Uterus (tissue), 4 donors: ENCODE results near the gene TCEAL5. TPM values are rescaled to one million over a fixed set of nuclear protein-coding genes. Genes with fewer than 3 reads are reported as not detected.
A peak's percentile ranks its signal among the peaks of the same experiment; 100 is the strongest.

ENCODE experiments used
- DNase-seq, 2 donors: peaks; one replicate each; pipeline ENCODE4 v3.0.0-alpha.2; 2019 to 2020
- H3K27ac ChIP-seq, 2 donors: fragments of 200-600 bp; sonication (generic); 1 replicate in 1 of 2; 2 replicates in 1 of 2; pipeline ENCODE4 v1.5.1; 2016 to 2018
- H3K27me3 ChIP-seq, 2 donors: fragments of 200-600 bp; sonication (generic); one replicate each; pipeline ENCODE4 v1.5.1; 2018 to 2019; ENCODE audit warnings: control low read depth in 1 of 2
- H3K36me3 ChIP-seq, 2 donors: fragments of 200-600 bp; sonication (generic); one replicate each; pipeline ENCODE4 v1.5.1; 2019; ENCODE audit warnings: control low read depth in 1 of 2
- H3K4me1 ChIP-seq, 2 donors: fragments of 200-600 bp; sonication (generic); one replicate each; pipeline ENCODE4 v1.5.1; 2018 to 2019; ENCODE audit warnings: control low read depth in 1 of 2
- H3K4me3 ChIP-seq, 2 donors: fragments of 200-600 bp; sonication (generic); 1 replicate in 1 of 2; 2 replicates in 1 of 2; pipeline ENCODE4 v1.5.1; 2018 to 2019; ENCODE audit warnings: mild to moderate bottlenecking in 1 of 2
- H3K9me3 ChIP-seq, 2 donors: fragments of 200-600 bp; sonication (generic); one replicate each; pipeline ENCODE4 v1.5.1; 2019; ENCODE audit warnings: control low read depth in 1 of 2
- CTCF ChIP-seq, 4 experiments: fragments of 200-600 bp in 2 of 4; fragments of 450-650 bp in 2 of 4; sonication (generic) in 2 of 4; IDR thresholded peaks; one replicate each; pipeline ENCODE4 v1.5.1; 2016 to 2019; ENCODE audit warnings: antibody characterized with exemption in 4 of 4, mild to moderate bottlenecking in 2 of 4, moderate library complexity in 1 of 4
- POLR2A ChIP-seq, 2 donors: fragments of 450-650 bp; IDR thresholded peaks; one replicate each; pipeline ENCODE4 v1.6.1; 2016; ENCODE audit warnings: antibody characterized with exemption in 2 of 2, mild to moderate bottlenecking in 1 of 2, moderate library complexity in 1 of 2
- intact Hi-C: fragments of 100-400 bp; cut with DNase I; formaldehyde crosslinking; loops from one replicate; pipeline ENCODE4 v1.15.1; 2023; ENCODE audit warnings: low total_unique reads
- total RNA-seq, 4 donors: library from RNA; depleted of rRNA in 3 of 4; stranded (reverse); fragments of >200 nt in 3 of 4; gene quantifications; one replicate each; pipeline versions ENCODE4 v1.1.0 to v1.2.4, GENCODE V29; 2014 to 2023
- donor health status: DM: yes; HTN: yes; CAD: no.

The TCEAL5 gene
- total RNA-seq, 4 donors from 2014 or later: 5.4 to 6.5 TPM; not detected in 2

GRCh38 chrX:103258275-103258674 is 18.3 kb downstream of the TCEAL5 start:
- no peaks in the 10 kb centered on the region for H3K9me3 ChIP-seq
- H3K4me1 ChIP-seq: no peaks in the 10 kb centered on the region
- TF ChIP-seq CTCF (IDR thresholded peaks at IDR 0.05) (no peak), POLR2A (IDR thresholded peaks at IDR 0.05) (no peak)
- peaks cover 0 to 8% of the 10 kb centered on the region in 2 donors for H3K27me3 ChIP-seq
- no peak overlapping the region for H3K27ac ChIP-seq
- intact Hi-C loops: no loop called here
- DNase-seq: no peak
- H3K4me3 ChIP-seq: no peak overlapping the region
- no peaks in the 10 kb centered on the region for H3K36me3 ChIP-seq

- no peak overlapping the region for H3K4me3 ChIP-seq
- no peaks in the 10 kb centered on the region for H3K4me1 ChIP-seq
- no peak for DNase-seq
- no peak overlapping the region for H3K27ac ChIP-seq
- no peaks in the 10 kb centered on the region for H3K36me3 ChIP-seq
- no peaks in the 10 kb centered on the region for H3K9me3 ChIP-seq
- no peak for TF ChIP-seq POLR2A (IDR thresholded peaks at IDR 0.05)
- TF ChIP-seq CTCF (IDR thresholded peaks at IDR 0.05): no peak
- intact Hi-C loops: no loop called here
- peaks cover 0 to 5% of the 10 kb centered on the region in 2 donors for H3K27me3 ChIP-seq
Measured at GRCh38 chrX:103256651-103257050, 19.9 kb downstream of the TCEAL5 start.

- peak; percentile 64 to 78 for TF ChIP-seq POLR2A (IDR thresholded peaks at IDR 0.05)
- no peak for TF ChIP-seq CTCF (IDR thresholded peaks at IDR 0.05)
- intact Hi-C loops: no loop called here
Measured at GRCh38 chrX:103254921-103255493, 21.5 kb downstream of the TCEAL5 start, which contains the start of gene TCEAL8. TSS of gene TCEAL8 (minus strand) at chrX:103255155. CDS start at chrX:103253979, 1,176 bp downstream.

GRCh38 chrX:103254171-103254824 is 22.3 kb downstream of the TCEAL5 start:
- Histone ChIP-seq H3K36me3 (no peaks in the 10 kb centered on the region), H3K4me3 (peak overlapping the region; percentile 41 to 56), H3K9me3 (no peaks in the 10 kb centered on the region), H3K4me1 (no peaks in the 10 kb centered on the region), H3K27me3 (no peaks in the 10 kb centered on the region), H3K27ac (peak overlapping the region; percentile 88)
- TF ChIP-seq POLR2A (IDR thresholded peaks at IDR 0.05) (no peak), CTCF (IDR thresholded peaks at IDR 0.05) (no peak)
- intact Hi-C loops: no loop called here
- DNase-seq: peak; percentile 40 to 56

More at GRCh38 chrX:103254921-103255493, 21.5 kb downstream of the TCEAL5 start, which contains the start of gene TCEAL8:
- Histone ChIP-seq H3K9me3 (no peaks in the 10 kb centered on the region), H3K27me3 (no peaks in the 10 kb centered on the region), H3K4me1 (no peaks in the 10 kb centered on the region), H3K4me3 (peak within 1 kb of the TSS; percentile 41 to 56), H3K36me3 (no peaks in the 10 kb centered on the region), H3K27ac (peak within 1 kb of the TSS; percentile 88)
- peak; percentile 75 to 87 for DNase-seq

GRCh38 chrX:103253608-103254007 is 22.9 kb downstream of the TCEAL5 start:
- Histone ChIP-seq H3K4me3 (peak overlapping the region; percentile 41 to 56), H3K4me1 (no peaks in the 10 kb centered on the region), H3K36me3 (no peaks in the 10 kb centered on the region), H3K9me3 (no peaks in the 10 kb centered on the region), H3K27me3 (no peaks in the 10 kb centered on the region), H3K27ac (peak overlapping the region; percentile 88)
- intact Hi-C loops: no loop called here
- no peak for TF ChIP-seq POLR2A (IDR thresholded peaks at IDR 0.05)
- no peak for TF ChIP-seq CTCF (IDR thresholded peaks at IDR 0.05)
- no peak for DNase-seq
